HG02852 (cell line): Measurements from ENCODE around the gene CLEC16A.
"Not testable (repeated sequence)": the region's sequence is repeated elsewhere in the genome, so short reads cannot be mapped to it uniquely, and the experiment has no call there.

Source experiments
- ATAC-seq: cut with Tn5 transposase; IDR thresholded peaks from one replicate; pipeline ENCODE4 v1.9.1; 2021; ENCODE audit warnings: mild to moderate bottlenecking, moderate library complexity; ENCODE audit not compliant: unreplicated experiment

The CLEC16A gene

DNA sequence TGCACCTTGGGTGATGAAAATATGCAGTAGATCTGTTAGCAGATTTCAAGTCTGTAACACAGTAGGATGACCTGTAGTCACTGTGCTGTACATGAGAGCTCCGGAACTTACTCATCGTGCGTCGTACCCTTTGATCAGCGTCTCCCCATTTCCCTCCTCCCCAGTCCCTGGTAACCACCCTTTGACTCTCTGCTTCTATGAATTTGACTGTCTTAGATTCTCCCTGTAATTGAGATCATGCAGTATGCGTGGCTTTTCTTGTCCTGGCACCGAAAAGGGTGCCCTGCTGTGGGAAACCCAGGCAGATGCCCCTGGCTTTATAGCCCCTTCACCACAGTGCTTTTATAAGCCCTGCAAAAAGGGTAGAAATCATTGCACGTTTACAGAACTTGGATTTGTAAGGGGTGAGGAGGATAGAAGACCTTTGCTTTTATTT lies 20.5 kb downstream of the CLEC16A start:
- peak; percentile 47 for ATAC-seq

DNA sequence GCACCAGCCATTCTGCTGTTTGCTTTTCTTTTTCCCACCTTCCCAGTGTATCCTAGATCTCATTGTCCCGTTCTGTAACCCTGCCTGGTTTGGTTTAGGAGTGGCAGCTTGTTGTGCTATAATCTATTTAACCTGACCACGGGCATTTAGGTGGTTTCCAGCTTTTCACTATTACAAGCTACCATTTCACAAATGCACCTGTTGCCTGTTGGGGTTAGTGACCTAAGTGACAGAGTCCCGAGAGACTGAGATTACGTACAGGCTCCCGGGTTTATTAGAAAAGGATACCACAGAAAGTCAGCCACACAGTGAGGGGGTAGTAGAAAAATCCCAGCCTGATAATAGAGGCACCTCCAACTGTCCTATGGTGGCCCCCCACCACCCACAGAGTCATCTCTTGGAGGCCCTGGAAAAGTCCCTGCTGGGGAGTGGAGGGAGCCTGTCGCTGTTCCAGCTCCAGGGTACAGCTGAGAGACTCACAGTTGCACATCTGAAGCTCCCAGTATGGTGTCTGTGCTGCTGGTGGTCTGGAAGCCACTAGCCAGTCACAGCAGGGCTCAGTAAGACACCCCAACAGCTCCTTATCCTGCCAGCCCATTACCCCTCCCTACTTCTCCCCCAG lies 21.2 kb downstream of the CLEC16A start:
- ATAC-seq, result peak; percentile 74

GRCh38 chr16:10966129-10966528 lies 21.8 kb downstream of the CLEC16A start:
- no peak for ATAC-seq

DNA sequence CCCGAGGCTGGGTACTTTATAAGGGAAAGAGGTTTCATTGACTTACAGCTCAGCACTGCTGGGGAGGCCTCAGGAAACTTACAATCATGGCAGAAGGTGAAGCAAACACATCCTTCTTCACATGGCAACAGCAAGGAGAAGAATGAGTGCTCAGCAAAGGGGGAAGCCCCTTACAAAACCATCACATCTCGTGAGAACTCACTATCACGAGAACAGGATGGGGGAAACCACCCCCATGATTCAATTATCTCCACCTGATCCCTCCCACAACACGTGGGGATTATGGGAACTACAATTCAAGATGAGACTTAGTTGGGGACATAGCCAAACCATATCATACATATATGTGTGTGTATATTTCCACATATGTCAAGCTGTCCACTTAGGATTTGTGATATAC lies 22.2 kb downstream of the CLEC16A start:
- ATAC-seq, result not testable (repeated sequence)

DNA sequence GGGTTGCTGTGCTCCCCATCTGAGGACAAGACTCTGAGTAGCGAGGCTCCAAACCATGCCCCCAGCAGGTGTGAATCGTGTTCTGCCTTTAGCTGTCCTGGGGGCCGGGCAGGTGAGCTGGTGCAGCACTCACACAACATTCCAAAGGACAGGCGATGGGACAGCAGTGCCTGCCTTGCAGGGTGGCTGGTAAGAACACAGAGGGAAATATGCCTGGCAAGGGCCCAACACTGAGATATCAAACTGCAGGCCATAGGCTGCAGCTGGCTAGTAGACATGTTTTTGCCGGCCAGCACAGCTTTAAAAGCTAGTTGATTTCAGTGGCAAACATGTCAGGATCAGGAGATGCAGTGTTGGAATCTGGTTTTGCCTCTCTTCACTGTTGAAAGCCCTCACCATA lies 23.6 kb downstream of the CLEC16A start:
- ATAC-seq, result no peak

GRCh38 chr16:10968498-10968897 lies 24.1 kb downstream of the CLEC16A start:
- no peak for ATAC-seq

- ATAC-seq, result no peak
Measured at GRCh38 chr16:10969615-10970014, 25.3 kb downstream of the CLEC16A start.

DNA sequence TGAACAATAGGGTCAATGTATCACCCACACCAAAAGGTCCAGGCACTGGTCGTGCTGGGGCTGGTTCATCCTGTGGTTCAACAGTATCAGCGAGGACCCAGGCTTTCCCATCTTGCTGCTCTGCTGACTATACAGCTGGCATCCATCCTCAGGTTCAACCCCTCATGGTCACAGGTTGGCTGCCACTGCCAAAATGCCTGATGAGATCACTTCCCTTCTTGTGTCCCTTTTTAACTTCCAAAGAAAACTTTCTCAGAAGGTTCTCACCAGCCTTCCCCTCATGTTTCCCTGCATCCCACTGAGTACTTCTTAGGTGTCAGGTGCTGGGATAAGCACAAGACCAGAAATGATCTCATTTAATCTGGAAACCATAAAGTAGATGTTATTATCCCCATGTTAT lies 25.7 kb downstream of the CLEC16A start:
- no peak for ATAC-seq

DNA sequence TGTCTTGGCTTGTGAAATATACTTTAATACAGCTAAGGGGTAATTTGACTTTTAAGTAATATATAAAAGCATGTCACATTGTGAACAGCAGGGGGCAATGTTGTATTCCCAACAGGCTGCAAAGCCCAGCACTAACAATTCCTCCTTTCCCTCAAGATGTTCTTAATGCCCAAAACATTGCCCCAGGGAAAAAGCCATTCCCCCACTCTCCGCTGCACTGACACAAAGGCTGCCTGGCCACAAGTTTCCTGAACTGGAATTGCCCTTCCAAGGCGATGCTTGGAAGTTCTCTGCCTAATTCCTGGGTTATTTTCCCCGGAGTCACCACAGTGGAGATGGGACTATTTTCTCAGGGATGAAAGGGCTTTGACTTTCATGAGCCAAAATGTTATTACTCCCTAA lies 27.2 kb downstream of the CLEC16A start:
- ATAC-seq, result no peak

DNA sequence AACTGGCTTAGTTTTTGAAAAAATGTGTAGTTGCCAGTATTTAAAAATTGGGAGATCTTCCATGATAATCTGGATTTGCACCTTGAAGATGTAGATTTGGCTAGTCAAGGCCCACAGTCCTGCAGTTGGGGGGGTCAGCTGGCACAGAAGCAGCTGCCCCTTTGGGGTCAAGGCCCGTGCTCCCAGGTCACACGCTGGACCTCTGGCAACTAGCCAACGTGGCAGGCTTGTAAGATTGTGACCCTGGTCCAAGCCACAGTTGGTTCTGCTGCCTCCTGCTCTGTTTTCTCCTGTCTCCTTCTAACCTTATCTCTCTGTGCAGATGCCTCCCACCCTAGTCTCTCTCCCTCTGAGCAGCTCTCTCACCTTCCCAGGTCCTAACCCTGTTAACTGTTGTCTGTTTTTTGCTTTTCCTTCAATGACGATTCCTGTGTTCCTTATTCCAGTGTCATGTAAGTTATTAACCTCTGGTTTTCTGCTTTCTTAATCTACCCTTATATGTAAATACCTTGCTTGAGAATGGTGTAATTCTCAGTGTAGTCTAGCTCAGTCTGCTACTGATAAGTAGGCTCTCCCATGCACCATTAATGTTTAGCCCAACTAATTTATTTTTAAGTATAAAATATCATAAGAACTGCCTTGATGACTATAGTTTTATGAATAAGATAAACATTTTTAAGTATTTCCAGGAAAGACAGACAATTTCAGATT lies 27.9 kb downstream of the CLEC16A start:
- no peak for ATAC-seq

DNA sequence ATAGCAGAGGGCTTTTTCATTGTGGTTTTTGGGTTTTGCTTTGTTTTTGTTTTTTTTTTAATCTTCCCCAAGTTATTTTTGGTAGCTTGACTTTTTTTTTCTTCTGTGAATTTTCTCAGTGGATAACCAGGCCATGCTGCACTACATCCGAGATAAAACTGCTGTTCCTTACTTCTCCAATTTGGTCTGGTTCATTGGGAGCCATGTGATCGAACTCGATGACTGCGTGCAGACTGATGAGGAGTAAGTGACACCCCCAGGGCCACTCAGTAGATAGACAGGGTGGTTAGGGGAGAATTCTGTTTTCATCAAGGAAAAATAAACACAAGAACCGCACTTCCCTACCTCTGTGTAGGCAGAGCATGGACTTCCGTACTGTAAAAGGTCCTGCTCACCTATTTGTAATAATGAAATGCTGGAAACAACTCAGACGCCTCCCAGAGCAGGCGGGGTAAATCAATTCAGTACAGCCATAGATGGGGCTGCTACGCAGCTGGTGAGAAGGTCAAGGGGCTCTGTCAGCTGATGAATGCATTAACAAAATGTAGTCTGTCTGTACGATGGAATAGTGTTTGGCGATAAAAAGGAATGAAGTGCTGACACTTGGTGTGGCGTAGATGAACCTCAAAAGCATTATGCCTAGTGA lies 28.6 kb downstream of the CLEC16A start:
- ATAC-seq, result no peak

DNA sequence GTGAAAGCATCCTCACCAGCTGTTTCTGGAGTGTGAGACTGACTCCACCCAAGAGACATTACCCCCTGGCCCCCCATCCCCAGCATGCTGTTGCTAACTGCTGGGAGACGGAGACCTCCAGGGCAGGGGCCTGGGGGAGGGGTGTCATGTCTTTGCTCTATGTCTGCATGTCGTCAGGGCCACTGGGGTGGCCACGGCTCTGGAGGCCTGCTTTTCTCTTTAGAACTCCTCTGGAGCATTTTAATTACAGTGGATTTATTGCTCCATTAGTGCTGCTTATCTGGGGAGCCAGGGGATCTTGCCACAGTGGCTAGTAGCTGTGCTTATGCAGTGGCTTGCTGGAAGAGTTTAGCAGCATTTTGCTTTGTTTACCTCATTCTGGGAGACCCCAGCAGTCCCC lies 32.3 kb downstream of the CLEC16A start:
- no peak for ATAC-seq

DNA sequence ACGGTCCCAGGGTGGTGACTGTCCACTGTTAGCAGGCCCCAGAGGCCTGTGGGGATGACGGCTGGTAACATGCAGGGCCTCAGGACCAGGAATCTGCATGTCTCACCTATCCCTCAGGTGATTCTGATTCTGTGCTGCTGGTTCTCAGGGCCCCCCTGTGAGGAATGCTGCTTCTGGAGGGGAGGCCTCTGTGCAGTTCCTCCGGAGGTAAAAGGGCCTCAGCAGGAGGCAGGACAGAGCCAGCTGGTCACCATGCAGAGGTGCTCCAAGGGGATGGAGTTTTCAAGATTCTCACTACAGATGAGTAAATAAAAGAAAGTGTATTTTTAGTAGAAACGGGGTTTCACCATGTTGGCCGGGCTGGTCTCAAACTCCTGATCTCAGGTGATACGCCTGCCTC lies 33.8 kb downstream of the CLEC16A start:
- no peak for ATAC-seq

DNA sequence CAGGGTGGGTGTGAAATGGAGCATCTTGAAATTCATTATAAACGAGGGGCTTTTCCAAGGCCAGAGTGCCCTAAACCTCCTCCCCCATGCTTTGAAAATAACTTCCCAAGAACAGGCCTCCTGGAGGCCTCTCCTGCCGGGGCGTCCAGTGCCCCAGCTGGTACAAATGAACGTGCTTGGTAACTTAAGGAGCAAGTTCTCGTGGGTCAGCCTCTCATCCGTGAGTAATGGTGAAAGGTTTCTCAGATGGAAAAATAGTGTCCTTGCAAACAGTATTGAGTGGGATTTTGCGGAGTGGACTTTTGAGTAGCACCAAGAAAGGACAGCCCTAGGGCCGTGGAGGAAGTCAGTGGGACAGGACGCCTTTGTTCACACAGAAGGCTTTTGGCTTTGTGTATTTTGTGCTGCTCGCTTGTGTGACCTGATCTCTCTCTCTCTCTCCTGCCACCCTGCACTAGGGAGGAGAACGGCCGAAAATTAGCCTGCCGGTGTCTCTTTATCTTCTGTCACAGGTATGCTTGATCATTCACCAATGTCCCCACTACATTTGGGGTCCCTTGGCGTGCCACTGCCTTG lies 34.6 kb downstream of the CLEC16A start:
- ATAC-seq, result no peak

DNA sequence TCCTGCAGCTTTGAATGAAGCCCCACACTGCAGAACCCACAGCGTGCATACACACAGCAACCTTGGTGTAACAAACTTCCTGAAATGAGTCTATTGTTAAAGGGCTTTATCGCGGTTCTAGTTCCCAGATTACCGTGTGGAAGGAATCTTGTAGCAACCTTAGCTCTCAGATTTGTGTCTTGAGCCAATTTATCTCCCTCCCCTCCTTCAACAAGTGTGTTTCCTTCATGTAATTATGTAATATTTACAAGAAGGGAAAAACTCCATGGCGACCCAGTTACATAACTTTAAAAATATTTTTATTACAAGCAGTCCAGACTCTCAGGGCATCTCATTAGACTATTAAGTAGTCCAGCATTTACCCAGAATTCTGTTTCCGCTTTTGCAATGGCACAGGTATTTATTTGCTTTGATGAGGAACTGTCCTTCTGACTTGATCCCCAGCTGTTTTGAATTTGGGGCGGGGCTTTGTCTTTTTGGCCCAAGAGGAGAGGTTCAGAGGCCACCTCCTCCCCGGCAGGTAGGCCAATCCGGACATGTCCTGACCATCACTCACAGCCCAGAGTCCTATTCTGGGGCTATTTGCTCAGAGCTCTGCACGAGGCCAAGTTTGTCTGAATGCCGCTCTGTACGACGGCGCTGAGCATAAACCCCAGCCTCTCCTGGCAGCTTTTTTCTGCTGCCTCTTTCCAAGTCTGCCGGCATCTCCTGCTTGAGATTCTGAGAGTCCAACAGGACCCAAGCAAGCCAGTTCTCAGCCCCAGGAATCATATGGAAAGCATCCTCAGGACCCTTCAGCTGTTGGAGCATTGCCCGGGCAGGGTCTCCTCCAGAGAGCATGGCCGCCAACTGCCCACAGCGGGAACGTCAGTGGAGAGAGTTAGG lies 35.6 kb downstream of the CLEC16A start:
- no peak for ATAC-seq

DNA sequence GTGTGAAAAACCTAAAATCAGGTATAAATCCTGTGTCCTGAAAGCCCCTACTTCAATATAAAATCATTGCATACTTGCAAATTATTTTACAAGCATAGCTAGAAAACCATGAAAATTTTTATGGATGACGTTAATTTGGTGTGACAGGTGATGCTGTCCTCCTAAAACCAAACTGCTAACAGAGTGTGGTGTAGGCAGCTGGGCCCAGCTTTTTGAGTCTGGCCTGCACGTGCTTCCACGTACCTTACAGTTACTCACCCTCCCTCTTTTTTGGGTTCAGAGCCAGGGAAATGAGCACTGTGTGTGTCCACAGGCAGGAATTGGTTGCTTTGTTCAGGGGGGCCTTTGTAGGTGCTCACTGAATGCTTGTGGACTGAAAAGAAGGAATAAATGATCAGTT lies 36.4 kb downstream of the CLEC16A start:
- no peak for ATAC-seq

DNA sequence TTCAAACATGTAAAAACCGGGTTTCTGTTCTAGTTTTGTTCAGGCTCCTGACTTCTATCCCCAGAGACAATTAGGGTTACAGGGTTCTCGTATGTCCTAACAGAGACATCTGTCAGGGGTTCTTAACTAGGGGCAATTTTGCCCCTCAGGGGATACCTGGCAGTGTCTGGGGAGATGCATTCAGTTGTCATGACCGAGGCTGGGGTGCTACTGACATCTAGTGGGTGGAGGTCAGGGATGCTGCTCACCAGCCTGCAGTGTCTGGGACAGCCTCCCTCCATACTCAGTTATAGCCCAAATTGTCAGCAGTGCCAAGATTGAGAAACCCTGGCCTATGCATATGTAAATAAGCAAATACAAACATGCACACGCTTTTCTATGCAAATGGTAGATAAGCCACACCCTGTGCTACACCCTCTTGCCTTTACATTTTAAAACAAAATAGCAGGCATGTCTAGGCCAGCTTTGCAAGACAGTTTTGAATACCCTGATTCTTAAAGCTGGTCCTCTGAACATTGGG lies 37.4 kb downstream of the CLEC16A start:
- peak; percentile 57 for ATAC-seq

DNA sequence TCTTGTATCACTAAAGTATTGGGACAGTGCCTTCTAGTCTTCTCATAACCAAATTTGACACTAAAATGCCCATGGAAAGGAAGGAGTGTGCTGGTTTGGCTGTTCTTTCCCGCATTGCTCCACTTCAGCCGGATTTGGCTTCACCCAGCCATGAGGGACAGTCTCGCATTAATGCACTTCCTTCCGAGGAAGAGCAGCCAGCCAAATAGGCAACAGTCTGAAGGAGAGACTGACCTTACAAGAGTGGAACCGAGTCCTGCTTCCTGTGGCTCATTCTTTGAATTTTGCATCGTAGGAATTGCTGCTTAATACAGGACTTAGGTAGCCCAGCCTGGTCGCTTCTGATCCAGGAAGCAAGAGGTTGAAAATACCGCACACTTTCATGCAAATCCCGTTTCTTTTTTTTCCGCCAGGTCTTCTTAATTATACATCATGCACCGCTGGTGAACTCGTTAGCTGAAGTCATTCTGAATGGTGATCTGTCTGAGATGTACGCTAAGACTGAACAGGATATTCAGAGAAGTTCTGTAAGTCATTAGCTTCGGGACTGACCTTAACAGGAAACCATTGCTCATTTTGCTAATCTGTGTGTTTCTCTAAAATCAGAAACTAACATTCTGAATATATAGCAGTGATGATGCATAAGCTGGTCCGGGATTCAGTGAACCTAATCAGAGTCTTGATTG lies 38.2 kb downstream of the CLEC16A start:
- ATAC-seq, result no peak

- ATAC-seq, result no peak
Measured at GRCh38 chr16:10983159-10983558, 38.8 kb downstream of the CLEC16A start.

DNA sequence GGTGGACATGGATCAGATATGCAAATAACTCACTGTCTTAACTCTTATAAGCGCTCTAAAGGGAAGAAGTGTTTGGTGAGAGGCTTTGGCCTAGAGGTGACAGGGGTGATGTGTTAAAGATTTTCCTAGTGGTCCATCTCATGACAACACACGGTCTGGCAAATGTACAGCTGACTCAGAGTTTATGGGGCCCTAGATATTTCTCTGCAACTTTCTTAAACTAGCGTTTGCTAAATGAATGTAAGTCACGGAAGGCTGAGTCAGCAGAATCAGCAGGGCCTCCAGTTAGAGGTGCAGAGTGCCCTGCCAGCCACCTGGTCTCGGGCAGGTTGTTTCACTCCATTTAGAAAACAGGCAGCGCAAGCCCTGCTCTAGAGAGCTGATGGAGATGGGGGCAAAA lies 40.1 kb downstream of the CLEC16A start:
- no peak for ATAC-seq
